ENCODE results near the gene CNTNAP1.
"Not testable (repeated sequence)": the region's sequence is repeated elsewhere in the genome, so short reads cannot be mapped to it uniquely, and the experiment has no call there.

Gene CNTNAP1

GRCh38 chr17:42681976-42682721, at the start of gene CNTNAP1:
CNTNAP1 (plus strand) TSS chr17:42682531; CDS start chr17:42682830, 299 bp downstream.
- DNase-seq (ENCODE audit: low read depth in 3 of 3, low spot score in 1 of 3): no peak

GRCh38 chr17:42632949-42633444, 49.3 kb upstream of the CNTNAP1 start:
- no peak for DNase-seq (ENCODE audit: low read depth in 3 of 3, low spot score in 1 of 3)

GRCh38 chr17:42639525-42640113, 42.7 kb upstream of the CNTNAP1 start:
- no peak for DNase-seq (ENCODE audit: low read depth in 3 of 3, low spot score in 1 of 3)

GRCh38 chr17:42640121-42640520, 42.2 kb upstream of the CNTNAP1 start:
- no peak for DNase-seq (ENCODE audit: low read depth in 3 of 3, low spot score in 1 of 3)

GRCh38 chr17:42642336-42642735, 40.0 kb upstream of the CNTNAP1 start:
- no peak for DNase-seq (ENCODE audit: low read depth in 3 of 3, low spot score in 1 of 3)

- DNase-seq (ENCODE audit: low read depth in 3 of 3, low spot score in 1 of 3): no peak
Observed at GRCh38 chr17:42647778-42648177, 34.6 kb upstream of the CNTNAP1 start.

GRCh38 chr17:42651392-42651791, 30.9 kb upstream of the CNTNAP1 start:
- no peak for DNase-seq (ENCODE audit: low read depth in 3 of 3, low spot score in 1 of 3)

GRCh38 chr17:42653179-42654124, 28.9 kb upstream of the CNTNAP1 start:
- no peak for DNase-seq (ENCODE audit: low read depth in 3 of 3, low spot score in 1 of 3)

- no peak for DNase-seq (ENCODE audit: low read depth in 3 of 3, low spot score in 1 of 3)
Observed at GRCh38 chr17:42655528-42655927, 26.8 kb upstream of the CNTNAP1 start.

GRCh38 chr17:42657824-42658588, 24.3 kb upstream of the CNTNAP1 start:
- DNase-seq (ENCODE audit: low read depth in 3 of 3, low spot score in 1 of 3): no peak

GRCh38 chr17:42659079-42659931, 23.0 kb upstream of the CNTNAP1 start, which contains the start of gene TUBG2:
TUBG2 (plus strand) TSS chr17:42659284; CDS start chr17:42659504, 220 bp downstream.
- DNase-seq (ENCODE audit: low read depth in 3 of 3, low spot score in 1 of 3): peak in 2 of 3 donors; percentile 57 to 70

- not testable (repeated sequence) for DNase-seq (ENCODE audit: low read depth in 3 of 3, low spot score in 1 of 3)
Observed at GRCh38 chr17:42659932-42660274, 22.4 kb upstream of the CNTNAP1 start.

- no peak for DNase-seq (ENCODE audit: low read depth in 3 of 3, low spot score in 1 of 3)
Observed at GRCh38 chr17:42660692-42661345, 21.5 kb upstream of the CNTNAP1 start.

GRCh38 chr17:42665581-42666001, 16.7 kb upstream of the CNTNAP1 start:
- DNase-seq (ENCODE audit: low read depth in 3 of 3, low spot score in 1 of 3): no peak

GRCh38 chr17:42666126-42666525, 16.2 kb upstream of the CNTNAP1 start:
- DNase-seq (ENCODE audit: low read depth in 3 of 3, low spot score in 1 of 3): not testable (repeated sequence)

GRCh38 chr17:42667088-42667951, 15.0 kb upstream of the CNTNAP1 start:
- DNase-seq (ENCODE audit: low read depth in 3 of 3, low spot score in 1 of 3): no peak

- DNase-seq (ENCODE audit: low read depth in 3 of 3, low spot score in 1 of 3): no peak
Observed at GRCh38 chr17:42669705-42669976, 12.7 kb upstream of the CNTNAP1 start.

- DNase-seq (ENCODE audit: low read depth in 3 of 3, low spot score in 1 of 3): no peak
Observed at GRCh38 chr17:42669977-42670788, 12.1 kb upstream of the CNTNAP1 start.

Data from stimulated activated CD4-positive, alpha-beta T cell treated with anti-CD3 and anti-CD28 coated beads, TNF-alpha, amount 100 ng/mL, for 1 hour (primary cell).